Esophagus squamous epithelium (tissue), 5 donors: ENCODE results near the gene VIPR2. TPM values are rescaled to one million over a fixed set of nuclear protein-coding genes. Genes with fewer than 3 reads are reported as not detected.

Source experiments
- DNase-seq: peaks from one replicate; lab custom pipeline; 2025; lab: John Stamatoyannopoulos, UW
- H3K27ac ChIP-seq, 4 donors: fragments of 200-600 bp; sonication (generic); one replicate each; pipeline ENCODE4 v1.5.1; 2016 to 2019; ENCODE audit warnings: mild to moderate bottlenecking in 1 of 4
- H3K27me3 ChIP-seq, 4 donors: fragments of 200-600 bp; sonication (generic); 1 replicate in 3 of 4; 2 replicates in 1 of 4; pipeline versions ENCODE4 v1.5.1 to v1.6.0; 2017 to 2021; ENCODE audit warnings: antibody characterized with exemption in 1 of 4
- H3K36me3 ChIP-seq, 3 donors: fragments of 200-600 bp; sonication (generic); one replicate each; pipeline ENCODE4 v1.5.1; 2016 to 2019
- H3K4me1 ChIP-seq, 3 donors: fragments of 200-600 bp; sonication (generic); one replicate each; pipeline ENCODE4 v1.5.1; 2017 to 2019
- H3K4me3 ChIP-seq, 4 donors: fragments of 200-600 bp; sonication (generic); 1 replicate in 3 of 4; 2 replicates in 1 of 4; pipeline ENCODE4 v1.5.1; 2016 to 2019; ENCODE audit warnings: mild to moderate bottlenecking in 2 of 4, moderate library complexity in 1 of 4
- H3K9me3 ChIP-seq, 3 donors: fragments of 200-600 bp; sonication (generic); one replicate each; pipeline ENCODE4 v1.5.1; 2016 to 2019
- CTCF ChIP-seq, 6 experiments: fragments of 450-650 bp in 4 of 6; fragments of 200-600 bp in 2 of 6; sonication (generic) in 2 of 6; IDR thresholded peaks; one replicate each; pipeline ENCODE4 v1.5.1; 2016 to 2019; ENCODE audit warnings: antibody characterized with exemption in 6 of 6, mild to moderate bottlenecking in 4 of 6, moderate library complexity in 4 of 6
- POLR2A ChIP-seq, 4 donors: fragments of 450-650 bp; IDR thresholded peaks; one replicate each; pipeline ENCODE4 v1.6.1; 2017; ENCODE audit warnings: antibody characterized with exemption in 4 of 4, mild to moderate bottlenecking in 4 of 4, moderate library complexity in 3 of 4
- WGBS, 2 donors: methylation state at CpG; one replicate each; pipeline ENCODE4 v1.1.5; 2018; 5-methylcytosine and 5-hydroxymethylcytosine counted together
- intact Hi-C: fragments of 100-400 bp; cut with DNase I; formaldehyde crosslinking; loops from one replicate; pipeline ENCODE4 v1.15.0; 2022
- total RNA-seq, 4 donors: library from RNA; depleted of rRNA; stranded (reverse); fragments of >200 nt; gene quantifications; one replicate each; pipeline ENCODE4 v1.1.0, GENCODE V29; 2016
- donor health status: DM: yes; HTN: yes; CAD: no.

Gene VIPR2
- total RNA-seq, 4 donors from 2014 or later = 0.18 to 2.1 (median 0.40) TPM

DNA sequence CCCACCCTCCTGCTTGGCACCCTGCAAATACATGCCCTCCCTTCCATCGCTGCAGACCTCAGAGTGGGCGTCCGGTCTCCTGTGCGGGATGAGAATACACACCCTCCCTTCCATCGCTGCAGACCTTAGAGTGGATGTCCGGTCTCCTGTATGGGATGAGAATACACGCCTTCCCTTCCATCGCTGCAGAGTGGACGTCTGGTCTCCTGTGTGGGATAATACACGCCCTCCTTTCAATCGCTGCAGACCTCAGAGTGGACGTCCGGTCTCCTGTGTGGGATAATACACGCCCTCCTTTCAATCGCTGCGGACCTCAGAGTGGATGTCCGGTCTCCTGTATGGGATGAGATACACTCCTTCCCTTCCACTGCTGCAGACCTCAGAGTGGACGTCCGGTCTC lies 128.1 kb downstream of the VIPR2 start:
- no peak for TF ChIP-seq POLR2A (IDR thresholded peaks at IDR 0.05)
- no peak for TF ChIP-seq CTCF (IDR thresholded peaks at IDR 0.05)
- no peak for DNase-seq
- no peak overlapping the region for H3K27ac ChIP-seq
- no peak overlapping the region for H3K4me3 ChIP-seq
- intact Hi-C loops = no loop called here
- no peaks in the 10 kb centered on the region for H3K27me3 ChIP-seq
- H3K4me1 ChIP-seq = peaks cover 0 to 37% (median 16%) of the 10 kb centered on the region in 3 donors
- WGBS, 2 donors = 89% methylated on average over 13 to 19 of the region's 19 CpGs
- no peaks in the 10 kb centered on the region for H3K9me3 ChIP-seq
- no peaks in the 10 kb centered on the region for H3K36me3 ChIP-seq

GRCh38 chr7:159015454-159016410 lies 128.9 kb downstream of the VIPR2 start:
- no peak for DNase-seq
- TF ChIP-seq POLR2A (IDR thresholded peaks at IDR 0.05) = no peak
- H3K4me1 ChIP-seq = peaks cover 0 to 37% (median 16%) of the 10 kb centered on the region in 3 donors
- no peaks in the 10 kb centered on the region for H3K9me3 ChIP-seq
- peak overlapping the region in 3 of 4 donors; percentile 41 to 85 (median 70) for H3K27ac ChIP-seq
- no peaks in the 10 kb centered on the region for H3K27me3 ChIP-seq
- no peak overlapping the region for H3K4me3 ChIP-seq
- H3K36me3 ChIP-seq = no peaks in the 10 kb centered on the region
- 48 to 65% methylated on average over 9 to 17 of the region's 24 CpGs for WGBS, 2 donors
- intact Hi-C loops = no loop called here

- 47 to 66% methylated on average over 3 to 5 of the region's 6 CpGs for WGBS, 2 donors
Observed at GRCh38 chr7:159015081-159015453, 129.6 kb downstream of the VIPR2 start.

DNA sequence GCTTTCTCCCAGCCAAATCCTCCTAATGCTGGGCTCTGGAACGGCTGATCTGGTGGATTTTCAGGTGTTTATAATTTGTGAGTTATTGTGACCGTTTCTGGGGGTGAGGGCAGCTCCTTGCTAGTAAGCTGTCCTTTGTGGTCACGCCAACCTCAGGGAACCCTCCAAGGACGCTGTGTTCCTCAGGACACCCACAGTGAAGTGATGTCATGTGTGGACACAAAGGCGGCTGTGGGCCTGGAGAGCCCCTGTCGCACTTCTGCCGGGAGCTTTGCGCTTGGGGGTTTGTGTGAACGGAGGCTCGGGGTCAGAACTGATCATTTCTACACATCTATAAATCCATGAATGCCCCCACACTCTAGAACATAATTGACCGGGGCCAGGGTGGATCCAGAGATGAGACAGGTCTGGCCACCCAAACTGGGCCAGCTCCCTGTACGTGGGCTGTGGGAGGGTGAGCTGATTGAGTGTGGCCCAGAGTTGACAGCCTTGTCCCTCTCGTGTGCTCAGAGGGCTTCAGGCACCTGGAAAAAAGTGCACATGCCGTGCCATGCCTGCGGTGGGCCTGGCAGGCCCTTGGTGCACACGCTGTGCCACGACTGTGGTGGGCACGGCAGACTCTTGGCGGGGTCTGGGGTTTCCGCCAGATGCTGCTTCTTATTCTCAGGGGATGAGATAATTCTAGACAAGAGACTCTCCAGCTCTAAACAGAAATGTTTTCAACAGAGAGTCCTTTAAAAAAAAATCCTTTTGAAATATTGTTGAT lies 130.2 kb downstream of the VIPR2 start:
- H3K27ac ChIP-seq = peak overlapping the region in 3 of 4 donors; percentile 69 to 85 (median 70)
- intact Hi-C loops = no loop called here
- no peak overlapping the region for H3K4me3 ChIP-seq
- no peaks in the 10 kb centered on the region for H3K27me3 ChIP-seq
- DNase-seq = no peak
- no peaks in the 10 kb centered on the region for H3K36me3 ChIP-seq
- TF ChIP-seq POLR2A (IDR thresholded peaks at IDR 0.05) (no peak), CTCF (IDR thresholded peaks at IDR 0.05) (no peak)
- WGBS, 2 donors = 86 to 91% methylated on average over 6 to 12 of the region's 20 CpGs
- H3K4me1 ChIP-seq = peaks cover 0 to 37% (median 16%) of the 10 kb centered on the region in 3 donors
- H3K9me3 ChIP-seq = no peaks in the 10 kb centered on the region

More at GRCh38 chr7:159015081-159015453, 129.6 kb downstream of the VIPR2 start:
- Histone ChIP-seq H3K27ac (peak overlapping the region in 3 of 4 donors; percentile 69 to 85 (median 70)), H3K4me1 (peaks cover 0 to 37% (median 16%) of the 10 kb centered on the region in 3 donors), H3K4me3 (no peak overlapping the region), H3K27me3 (no peaks in the 10 kb centered on the region), H3K36me3 (no peaks in the 10 kb centered on the region), H3K9me3 (no peaks in the 10 kb centered on the region)
- no peak for DNase-seq
- intact Hi-C loops = no loop called here
- TF ChIP-seq POLR2A (IDR thresholded peaks at IDR 0.05) (no peak), CTCF (IDR thresholded peaks at IDR 0.05) (no peak)

DNA sequence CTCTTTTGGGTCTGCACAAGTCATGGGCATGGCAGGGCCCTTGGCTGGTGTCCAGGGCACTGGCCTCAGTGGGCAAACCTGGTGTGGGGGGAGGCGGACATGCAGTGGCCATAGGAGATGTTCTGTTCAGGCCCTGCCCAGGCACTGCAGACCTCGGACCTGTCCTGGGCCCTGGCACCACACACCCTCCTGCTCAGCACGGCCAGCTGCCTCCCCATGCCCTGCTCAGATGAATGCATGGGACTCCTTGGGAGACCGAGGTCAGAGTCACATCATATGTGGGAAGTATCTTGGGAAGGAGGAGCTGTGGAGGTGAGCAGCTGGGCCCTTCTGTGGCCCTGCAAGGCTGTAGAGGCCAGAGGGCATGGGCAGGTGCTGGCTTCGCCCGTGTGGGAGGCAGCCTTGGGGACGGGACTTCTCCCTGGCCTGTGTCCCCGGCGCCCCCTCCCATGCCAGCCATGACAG lies 130.8 kb downstream of the VIPR2 start:
- Histone ChIP-seq H3K36me3 (no peaks in the 10 kb centered on the region), H3K27me3 (no peaks in the 10 kb centered on the region), H3K27ac (peak overlapping the region in 3 of 4 donors; percentile 69 to 85 (median 70)), H3K4me1 (peaks cover 0 to 37% (median 16%) of the 10 kb centered on the region in 3 donors), H3K9me3 (no peaks in the 10 kb centered on the region), H3K4me3 (no peak overlapping the region)
- TF ChIP-seq POLR2A (IDR thresholded peaks at IDR 0.05) (no peak), CTCF (IDR thresholded peaks at IDR 0.05) (no peak)
- intact Hi-C loops = no loop called here
- WGBS, 2 donors = 73 to 96% methylated on average over 4 of the region's 9 CpGs
- DNase-seq = no peak
